ENCODE measurements around the gene RNASE4.
A peak's percentile ranks its signal among the peaks of the same experiment; 100 is the strongest.

- peak in 1 of 3 donors; percentile 14 for TF ChIP-seq CTCF (IDR thresholded peaks at IDR 0.05)
- TF ChIP-seq EP300 (IDR thresholded peaks at IDR 0.05) = peak; percentile 29
- TF ChIP-seq POLR2A (IDR thresholded peaks at IDR 0.05) = no peak
Observed at GRCh38 chr14:20683125-20683890, 1.1 kb upstream of the RNASE4 start.

Measured in ovary (tissue), 3 donors.